GM21528 (cell line): ENCODE data around the gene CDH2.

ENCODE experiments used
- ATAC-seq: cut with Tn5 transposase; IDR thresholded peaks from one replicate; pipeline ENCODE4 v1.9.1; 2021; ENCODE audit warnings: mild to moderate bottlenecking, moderate library complexity; ENCODE audit not compliant: unreplicated experiment, low FRiP score

CDH2 gene

DNA sequence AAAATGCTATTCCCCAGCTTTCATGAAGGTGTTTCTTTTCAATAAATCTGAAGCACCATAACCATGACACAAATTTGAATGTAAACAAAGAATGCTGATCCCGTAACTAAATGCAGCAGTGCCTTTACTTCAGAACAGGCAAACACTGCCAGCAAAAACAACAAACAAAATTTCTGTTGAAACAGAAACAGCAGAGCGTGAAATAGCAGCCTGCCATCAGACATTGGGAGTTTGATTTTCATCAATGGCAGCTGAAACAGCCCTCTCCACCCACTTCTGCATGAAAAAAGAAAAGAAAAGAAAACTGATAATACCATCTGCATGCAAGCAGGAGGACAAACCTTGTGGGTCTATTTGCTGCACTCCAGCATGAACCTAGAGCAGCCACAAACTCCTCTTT lies 128.3 kb downstream of the CDH2 start:
- ATAC-seq, result no peak

DNA sequence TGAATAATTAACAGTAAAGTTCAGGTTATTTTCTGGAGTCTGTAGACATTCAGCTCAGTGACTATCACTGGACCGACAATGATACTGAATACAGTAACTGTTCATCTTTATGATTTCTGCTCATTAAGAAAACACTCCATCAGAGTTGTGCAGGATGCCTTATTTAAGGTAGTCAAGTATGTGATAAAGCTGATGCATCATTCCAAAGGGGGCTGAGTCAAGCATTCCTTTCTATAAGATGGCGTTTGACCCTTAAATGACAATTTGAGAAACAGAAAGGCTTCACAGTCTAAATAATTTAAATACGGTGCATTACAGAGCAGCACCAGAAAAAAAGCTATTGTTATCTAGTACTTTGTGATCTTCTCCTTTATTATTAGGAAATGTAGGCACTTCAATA lies 131.1 kb downstream of the CDH2 start:
- ATAC-seq, result no peak

DNA sequence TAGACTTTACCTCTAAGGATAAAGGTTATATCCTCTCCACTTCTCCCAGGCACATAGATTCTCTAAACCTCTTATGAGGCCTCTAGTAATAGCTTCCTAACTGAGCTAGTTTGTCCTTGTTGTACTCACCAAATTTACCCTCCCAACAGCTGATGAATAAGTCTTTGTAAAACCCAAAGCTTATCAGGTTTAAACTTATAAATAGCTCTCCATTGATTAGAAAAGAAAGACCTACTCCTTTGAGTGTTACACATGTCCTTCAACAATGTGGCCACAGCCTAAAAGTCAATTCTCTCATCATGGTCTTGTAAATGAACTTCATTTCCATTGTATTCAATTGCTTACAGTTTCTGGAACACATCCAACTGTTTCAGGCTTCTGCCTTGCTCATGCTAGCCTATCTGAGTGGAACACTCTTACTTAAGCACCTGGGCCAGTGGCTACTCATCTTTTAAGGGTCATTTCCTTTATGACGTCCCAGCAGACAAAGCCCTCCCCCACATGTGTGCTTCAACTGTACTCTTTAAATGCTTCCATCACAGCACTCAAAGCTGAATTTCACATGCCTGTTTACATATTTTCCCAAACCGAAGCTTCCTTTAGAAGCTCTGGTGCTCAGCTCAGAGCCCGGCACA lies 131.6 kb downstream of the CDH2 start:
- no peak for ATAC-seq

DNA sequence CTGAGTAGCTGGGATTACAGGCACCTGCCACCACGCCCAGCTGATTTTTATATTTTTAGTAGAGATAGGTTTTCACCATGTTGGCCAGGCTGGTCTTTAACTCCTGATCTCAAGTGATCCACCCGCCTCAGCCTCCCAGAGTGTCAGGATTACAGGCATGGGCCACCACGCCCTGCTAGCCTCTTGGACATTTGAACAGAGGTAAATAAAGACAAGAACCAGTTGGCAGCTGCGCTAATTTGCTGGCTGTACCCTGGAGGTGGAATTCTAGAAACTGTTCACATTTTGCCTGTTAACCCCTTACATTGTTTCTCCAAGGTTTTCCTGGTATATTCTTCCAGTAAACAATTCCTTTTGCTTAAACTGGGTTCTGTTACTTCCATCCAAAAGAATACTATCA lies 132.9 kb downstream of the CDH2 start:
- no peak for ATAC-seq

DNA sequence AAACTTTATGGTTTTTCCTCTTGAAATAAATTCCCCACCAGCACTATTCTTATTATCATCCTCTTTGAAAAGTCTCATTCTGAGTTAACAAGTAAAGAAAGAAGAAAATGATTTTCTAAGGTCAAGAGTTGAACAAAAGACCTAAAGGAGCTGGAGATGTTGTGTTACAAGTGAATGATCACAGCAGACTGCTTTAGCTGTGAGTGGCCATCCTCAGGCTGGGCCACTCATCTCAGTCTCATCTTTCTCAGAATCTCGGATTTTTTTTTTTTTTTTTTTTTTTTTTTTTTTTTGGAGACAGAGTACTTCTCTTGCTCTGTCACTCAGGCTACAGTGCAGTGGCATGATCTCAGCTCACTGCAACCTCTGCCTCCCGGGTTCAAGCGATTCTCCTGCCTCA lies 133.3 kb downstream of the CDH2 start:
- ATAC-seq, result no peak

DNA sequence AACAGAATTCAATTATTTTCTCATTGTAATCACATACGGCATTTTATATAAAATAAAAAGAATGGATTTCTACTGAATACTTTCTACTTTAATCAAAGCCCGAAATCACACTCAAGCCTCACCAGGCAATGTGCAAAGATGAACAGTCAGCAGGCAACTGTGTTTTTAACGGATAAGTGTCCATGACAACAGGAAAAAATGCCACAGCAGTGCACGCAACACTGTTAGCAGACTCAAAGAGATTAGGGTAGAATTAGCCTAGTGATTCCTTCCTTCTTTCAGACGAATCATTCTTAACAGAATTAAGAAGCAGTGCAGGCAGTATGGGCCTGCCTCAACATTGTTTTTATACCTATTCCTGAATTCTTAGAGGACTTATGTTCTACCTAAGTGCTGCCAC lies 135.6 kb downstream of the CDH2 start:
- no peak for ATAC-seq

DNA sequence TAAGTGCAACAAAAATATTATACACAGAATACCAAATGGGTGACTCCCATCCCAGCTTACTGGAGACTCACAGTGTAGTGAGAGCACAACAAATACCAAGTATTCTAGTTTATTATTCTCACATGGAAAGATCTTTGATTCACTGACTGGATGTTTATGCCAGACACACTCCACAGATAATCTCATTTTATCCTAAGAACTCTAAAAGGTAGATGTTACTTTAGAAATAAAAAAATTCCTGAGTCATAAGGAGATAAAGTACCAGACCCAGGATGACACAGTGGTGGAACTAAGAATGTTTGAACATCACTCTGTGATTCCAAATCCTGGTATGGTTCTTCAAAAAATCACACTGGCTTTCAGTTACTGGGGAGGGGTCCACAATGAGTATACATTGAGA lies 136.2 kb downstream of the CDH2 start:
- no peak for ATAC-seq

DNA sequence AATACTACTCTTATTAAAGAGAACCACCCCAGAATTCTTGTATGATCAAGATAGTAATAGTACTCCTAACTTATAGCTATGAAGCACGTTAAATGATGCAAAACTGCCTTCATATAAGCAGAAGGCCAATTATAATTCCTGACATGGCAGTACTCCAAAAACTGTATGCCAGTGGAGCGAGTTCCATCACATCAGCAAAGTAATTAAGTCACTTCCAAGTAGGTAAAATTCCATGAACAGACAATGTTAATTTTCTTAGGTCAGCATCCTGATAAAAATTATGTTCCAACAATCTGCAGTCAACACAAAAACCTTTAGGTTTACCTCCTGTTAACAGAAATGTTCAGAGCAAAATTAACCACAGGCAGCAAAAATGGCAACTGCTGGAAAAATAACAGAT lies 136.7 kb downstream of the CDH2 start:
- ATAC-seq, result no peak

DNA sequence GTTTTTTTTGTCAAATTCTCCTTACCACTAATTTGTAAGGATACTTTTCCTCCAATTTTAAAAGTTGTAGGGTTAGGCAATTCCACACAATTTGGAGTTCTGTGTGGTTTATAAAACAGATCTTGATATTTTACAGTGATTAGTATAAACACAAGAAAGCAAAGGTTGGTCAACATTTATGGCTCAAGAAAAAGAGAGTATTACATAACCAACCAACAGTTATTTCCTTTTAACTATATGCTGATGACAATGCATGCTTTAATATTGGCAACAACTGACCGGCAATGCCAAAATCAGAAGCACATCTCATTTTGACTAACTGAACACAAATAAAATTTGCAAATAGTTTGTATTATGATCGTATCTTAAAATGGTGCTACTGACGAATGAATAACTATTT lies 137.2 kb downstream of the CDH2 start:
- ATAC-seq, result no peak

DNA sequence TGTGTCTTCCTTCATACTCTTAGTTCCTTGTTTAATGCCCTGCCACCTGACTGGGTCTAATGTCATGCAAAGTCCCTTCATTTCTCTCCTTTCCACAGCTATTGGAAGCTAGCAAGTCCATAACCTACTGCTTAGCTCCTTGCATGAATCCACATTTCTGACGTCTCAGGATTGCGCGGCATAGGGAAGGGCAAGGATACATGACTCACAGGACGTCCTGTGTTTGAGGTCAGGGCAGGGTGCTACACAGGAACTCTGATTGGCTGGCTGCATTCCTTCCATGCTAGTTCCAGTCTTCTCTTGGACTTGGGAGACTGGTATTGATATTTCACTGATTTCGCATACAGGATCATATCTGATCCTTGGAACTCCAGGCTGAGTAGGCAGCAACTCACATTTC lies 137.9 kb downstream of the CDH2 start:
- no peak for ATAC-seq

DNA sequence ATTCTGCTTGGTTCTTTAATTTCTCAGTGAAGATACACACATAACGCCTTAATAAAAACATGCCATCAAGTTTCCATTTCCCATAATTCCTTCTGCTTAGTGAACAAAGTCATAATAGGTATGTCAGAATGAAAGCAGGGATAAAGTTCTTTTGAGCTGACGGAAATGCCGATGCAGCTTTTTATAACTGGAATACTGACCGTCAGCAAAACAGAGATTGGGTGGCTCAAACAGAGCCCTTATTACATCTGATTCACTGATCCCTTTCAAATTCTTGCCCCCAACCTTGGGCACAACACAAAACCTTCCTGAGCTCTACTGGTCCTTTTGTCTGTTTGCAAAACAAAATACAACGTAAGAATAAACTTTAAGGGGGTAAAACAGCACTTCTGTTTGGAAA lies 140.4 kb downstream of the CDH2 start:
- ATAC-seq, result no peak

DNA sequence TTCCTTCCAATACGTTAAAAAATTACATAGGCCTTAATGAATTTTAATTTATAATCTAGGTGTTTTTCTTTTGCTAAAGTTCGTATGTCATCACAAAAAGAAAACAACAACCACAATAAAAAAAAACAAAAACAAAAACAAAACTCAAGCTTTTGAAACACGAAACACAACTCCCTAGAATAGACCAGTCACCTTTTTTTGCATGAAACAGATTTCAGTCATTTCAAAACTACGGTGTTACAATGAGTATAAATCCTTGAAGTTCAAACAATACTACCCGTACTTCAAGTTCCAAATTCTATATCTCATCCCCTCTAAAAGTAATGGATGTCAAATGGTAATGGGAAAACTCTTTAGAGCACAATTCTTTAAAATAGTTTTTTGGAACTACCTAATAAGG lies 142.4 kb downstream of the CDH2 start:
- ATAC-seq, result no peak

DNA sequence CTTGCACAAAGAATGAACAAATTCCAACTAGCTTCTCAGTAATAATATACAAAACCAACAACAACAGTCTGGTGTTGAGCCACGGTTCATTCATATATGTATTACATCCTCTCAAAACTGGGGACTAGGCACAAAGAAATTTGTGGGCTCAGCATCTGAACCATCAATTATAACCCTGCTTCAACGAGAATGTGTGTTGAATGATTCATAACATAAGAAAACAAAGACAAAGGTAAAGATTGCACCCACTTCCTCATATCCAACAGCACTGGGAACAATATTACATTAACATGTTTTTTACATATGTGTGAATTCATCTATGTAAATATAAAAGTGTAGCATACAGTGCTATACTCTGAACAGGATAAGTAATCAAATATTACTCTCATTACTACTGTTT lies 144.8 kb downstream of the CDH2 start:
- ATAC-seq, result no peak

DNA sequence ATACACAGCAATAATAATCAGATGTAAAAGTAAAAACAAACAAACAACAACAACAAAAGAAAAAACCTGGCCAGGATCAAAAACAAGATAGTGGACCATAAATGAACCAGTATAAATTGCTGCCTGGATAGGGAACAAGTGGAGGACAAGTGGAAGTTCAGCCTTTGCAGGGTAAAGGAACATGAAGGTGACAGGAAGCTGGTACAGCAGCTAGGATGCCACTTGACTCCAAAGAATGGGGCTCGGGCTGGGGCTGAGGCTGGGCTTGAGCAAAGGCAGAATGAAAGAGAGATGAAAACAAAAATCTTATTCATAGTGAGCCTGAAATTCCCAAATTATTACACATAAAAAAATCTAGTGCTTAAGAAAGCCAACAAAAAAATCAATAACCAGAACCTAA lies 146.5 kb downstream of the CDH2 start:
- no peak for ATAC-seq

DNA sequence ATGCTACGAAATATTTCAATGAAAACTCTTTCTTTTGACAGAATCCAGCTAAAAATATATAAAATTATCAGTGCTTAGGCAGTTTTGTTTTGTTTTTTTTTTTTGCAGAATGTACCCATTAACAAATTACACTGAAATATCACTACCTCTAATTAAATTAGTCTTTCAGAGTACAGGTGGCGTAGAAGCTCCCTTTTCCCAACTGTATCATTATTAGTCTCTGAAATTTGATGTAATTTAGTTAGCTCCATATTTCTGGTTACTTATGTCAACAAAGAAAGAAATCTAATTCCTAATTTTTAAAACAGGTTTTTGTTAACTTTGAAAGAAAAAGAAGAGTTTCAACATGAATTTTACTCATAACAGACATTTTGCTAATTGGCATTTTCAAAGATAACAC lies 149.2 kb downstream of the CDH2 start:
- ATAC-seq, result no peak

DNA sequence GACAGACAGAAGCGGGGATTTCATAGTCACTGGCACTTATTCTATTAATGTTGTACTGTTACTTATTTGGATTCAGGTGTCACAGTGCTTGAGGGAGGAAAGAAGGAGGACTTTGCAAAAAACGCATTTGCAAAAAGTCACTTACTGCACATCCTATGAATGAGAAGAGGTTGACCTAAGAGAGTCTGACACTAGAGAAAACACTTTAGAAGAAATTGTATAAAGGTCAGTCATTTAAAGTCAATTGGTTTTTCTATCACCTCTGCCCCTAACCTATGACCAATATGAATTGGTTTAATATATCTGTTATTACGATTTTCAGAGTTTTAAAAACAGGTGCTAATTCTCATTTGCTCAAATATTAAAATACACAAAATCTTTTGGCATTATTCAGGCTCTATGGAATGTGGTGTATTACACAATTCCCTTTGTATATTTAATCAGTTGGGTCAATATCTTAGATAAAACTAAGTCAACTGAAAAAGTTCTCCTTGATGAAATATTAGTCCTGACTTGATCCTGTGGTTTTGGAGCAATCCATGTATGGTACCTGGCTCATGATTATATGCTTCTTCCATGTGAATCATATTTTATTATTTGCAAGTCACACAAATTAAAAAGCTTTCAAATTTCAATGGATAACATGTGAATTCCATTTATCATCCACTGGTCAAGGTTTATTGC lies 157.4 kb downstream of the CDH2 start:
- ATAC-seq, result no peak

DNA sequence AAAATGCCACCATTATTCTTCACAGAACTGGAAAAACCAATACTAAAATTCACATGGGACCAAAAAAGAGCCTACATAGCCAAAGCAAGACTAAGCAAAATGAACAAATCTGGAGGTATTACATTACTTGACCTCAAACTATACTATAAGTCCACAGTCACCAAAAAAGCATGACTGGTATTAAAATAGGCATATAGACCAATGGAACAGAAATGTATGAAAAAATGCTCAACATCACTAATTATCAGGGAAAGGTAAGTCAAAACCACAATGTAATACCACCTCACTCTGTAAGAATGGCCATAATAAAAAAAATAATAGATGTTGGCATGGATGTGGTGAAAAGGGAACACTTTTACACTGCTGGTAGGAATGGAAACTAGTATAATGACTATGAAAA lies 158.6 kb downstream of the CDH2 start:
- ATAC-seq, result no peak

DNA sequence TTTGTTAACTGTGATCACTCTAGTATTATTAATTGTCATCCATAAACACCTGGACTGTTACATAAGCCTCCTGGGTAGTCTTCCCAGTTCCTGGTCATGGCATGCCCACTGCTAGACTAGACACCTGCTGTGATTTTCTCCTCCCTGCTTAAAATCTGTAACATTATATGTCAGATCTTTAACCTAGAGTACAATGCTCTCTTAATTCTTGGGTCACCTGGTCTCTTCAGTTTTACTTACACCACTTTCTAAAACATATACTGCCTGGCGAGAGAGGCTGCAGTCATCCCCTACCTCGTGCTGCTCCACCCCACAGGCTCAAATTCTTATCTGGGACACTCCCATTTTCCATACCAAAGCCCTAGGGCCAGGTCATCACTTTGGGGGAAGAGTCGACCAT lies 161.3 kb downstream of the CDH2 start:
- no peak for ATAC-seq

DNA sequence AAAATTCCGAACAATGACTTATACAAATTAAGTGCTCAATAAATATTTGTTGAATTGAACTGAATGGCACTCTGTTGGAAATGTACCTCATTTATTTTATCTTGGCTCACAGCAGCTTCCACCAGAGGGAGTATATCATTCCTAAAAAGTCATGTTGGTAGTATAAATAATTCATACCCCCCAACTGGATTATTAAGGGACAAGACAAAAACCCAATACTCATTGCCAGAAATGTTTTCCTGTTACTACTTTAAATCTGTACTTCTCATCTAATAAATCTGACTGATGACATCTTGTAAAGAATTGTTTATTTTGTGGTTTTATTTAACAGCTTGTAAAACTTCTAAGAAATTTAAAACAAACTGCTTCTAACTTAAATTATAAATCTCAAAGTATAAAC lies 163.9 kb downstream of the CDH2 start:
- ATAC-seq, result no peak

DNA sequence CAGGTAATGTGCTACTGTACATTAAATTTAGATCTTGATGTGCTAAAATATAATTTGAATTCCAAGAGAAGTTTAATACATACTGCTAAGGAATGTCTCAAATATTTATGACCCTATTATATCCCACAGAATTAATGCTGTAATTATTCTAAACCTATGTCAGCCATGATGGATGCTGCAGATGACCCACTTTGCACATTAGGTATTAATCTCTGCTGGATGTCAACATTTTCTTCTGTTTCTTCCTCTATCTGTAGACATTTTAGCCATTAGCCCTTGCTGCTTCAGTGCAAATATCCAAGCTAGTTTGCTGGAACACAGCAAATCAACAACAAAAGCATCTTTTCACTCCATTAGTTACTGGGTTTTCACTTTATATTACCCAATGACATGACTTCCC lies 164.6 kb downstream of the CDH2 start:
- ATAC-seq, result no peak

DNA sequence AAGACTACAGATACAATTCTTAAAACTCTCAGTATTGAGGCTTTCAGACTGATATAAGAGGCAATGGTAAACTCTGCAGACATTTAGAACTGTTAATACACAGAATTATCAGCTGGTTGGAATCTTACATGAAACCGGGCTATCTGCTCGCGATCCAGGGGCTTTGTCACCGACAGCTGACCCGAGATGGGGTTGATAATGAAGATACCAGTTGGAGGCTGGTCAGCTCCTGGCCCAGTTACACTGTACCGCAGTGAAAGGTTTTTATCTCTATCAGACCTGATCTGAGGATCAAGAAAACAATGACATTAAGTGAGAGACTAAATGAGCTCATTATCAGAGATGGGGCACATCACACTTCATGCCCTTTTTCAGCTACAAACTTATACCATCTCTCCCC lies 167.3 kb downstream of the CDH2 start:
- ATAC-seq, result no peak

DNA sequence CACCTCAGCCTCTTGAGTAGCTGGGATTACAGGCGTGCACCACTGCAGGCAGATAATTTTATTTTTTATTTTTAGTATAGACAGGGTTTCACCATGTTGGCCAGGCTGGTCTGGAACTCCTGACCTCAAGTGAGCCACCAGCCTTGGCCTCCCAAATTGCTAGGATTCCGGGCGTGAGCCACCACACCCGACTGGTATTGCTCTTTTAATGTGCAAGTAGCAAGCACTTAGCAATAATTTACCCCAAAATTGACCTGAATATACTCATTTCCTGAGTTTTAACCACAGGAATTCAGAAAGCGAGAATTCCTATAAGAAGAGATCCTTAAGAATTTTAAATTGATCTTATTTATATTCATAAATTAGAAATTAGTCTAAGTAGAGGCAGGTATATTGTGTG lies 169.1 kb downstream of the CDH2 start:
- ATAC-seq, result no peak

DNA sequence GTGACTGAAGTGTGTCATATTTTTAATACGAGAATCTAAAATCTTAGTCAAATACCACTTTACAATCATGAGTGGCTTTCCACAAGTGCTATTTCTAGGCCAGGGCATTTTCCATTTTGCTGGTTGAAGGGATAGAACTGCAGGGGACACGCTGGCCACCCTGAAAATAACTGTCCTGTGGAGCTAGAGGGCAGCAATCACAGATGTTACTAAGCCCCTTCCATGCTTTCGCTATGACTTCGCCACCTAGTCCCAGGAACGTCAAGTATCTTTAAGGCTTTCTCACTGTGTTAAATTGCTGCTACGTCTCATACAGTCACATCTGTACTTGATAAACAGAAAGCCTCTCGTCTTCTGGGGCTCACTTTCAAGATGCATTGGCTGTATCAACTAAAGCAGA lies 171.8 kb downstream of the CDH2 start:
- no peak for ATAC-seq
